GM10248 (cell line): ENCODE measurements around the gene ZBED4.

Source experiments
- CTCF ChIA-PET: fragments of 300-600 bp; sonication (Branson Sonifier 250); formaldehyde crosslinking; extraction: SDS; loops from one replicate; lab custom pipeline; 2021; ENCODE audit warnings: antibody characterized with exemption; lab: Yijun Ruan, JAX
- POLR2A ChIA-PET: fragments of 350-650 bp; sonication (Branson Sonifier 250); formaldehyde crosslinking; extraction: SDS; loops from one replicate; lab custom pipeline; 2020; ENCODE audit warnings: antibody characterized with exemption; lab: Yijun Ruan, JAX
- DNase-seq: peaks from one replicate; pipeline ENCODE4 v3.0.0; 2012; ENCODE audit errors: extremely low spot score
- CTCF ChIP-seq: IDR thresholded peaks from 2 replicates; pipeline ENCODE4 v1.5.1; 2012; ENCODE audit warnings: mild to moderate bottlenecking, low read depth; ENCODE audit errors: extremely low read depth, missing control alignments, control extremely low read depth

Gene ZBED4

GRCh38 chr22:49894322-49895054 is 40.8 kb downstream of the ZBED4 start:
- no peak for DNase-seq
- ChIA-PET POLR2A (no interaction called here), CTCF (interaction anchor here (5.1 kb wide), 1 partner anchor 13 kb away, joined by 18 read pairs; no protein-coding TSS in a partner anchor)
- no peak for TF ChIP-seq CTCF

- DNase-seq = no peak
- TF ChIP-seq CTCF = no peak
- POLR2A ChIA-PET = no interaction called here
- CTCF ChIA-PET = no interaction called here
Observed at GRCh38 chr22:49896201-49896600, 42.6 kb downstream of the ZBED4 start.

DNA sequence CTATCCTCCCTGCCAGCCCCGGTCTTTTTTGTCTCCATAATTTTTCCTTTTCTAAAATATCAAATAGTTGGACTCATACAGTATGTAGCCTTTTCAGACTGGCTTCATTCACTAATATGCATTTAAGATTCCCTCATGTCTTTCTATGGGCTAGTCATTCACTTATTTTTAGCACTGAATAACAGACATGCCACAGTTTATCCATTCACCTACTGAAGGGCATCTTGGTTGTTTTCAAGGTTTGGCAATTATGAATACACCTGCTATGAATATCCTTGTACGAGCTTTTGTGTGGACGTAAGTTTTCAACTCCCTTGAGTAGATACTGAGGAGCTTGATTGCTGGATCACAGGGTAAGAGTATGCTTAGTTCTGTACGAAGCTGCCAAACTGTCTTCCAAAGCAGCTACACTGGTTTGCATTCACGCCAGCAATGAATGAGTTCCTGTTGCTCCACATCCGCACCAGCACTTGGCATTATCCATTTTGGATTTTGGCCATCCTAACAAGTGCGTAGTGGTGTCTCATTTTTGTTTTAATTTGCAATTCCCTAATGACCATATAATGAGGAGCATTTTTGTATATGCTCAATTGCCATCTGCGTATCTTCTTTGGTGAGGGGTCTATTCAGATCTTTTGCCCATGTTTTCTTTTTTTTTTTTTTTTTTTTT is 43.5 kb downstream of the ZBED4 start:
- no peak for TF ChIP-seq CTCF
- ChIA-PET POLR2A (no interaction called here), CTCF (no interaction called here)
- DNase-seq = no peak

- POLR2A ChIA-PET = no interaction called here
- TF ChIP-seq CTCF = no peak
- CTCF ChIA-PET = no interaction called here
- DNase-seq = no peak
Observed at GRCh38 chr22:49899530-49899929, 45.9 kb downstream of the ZBED4 start.

GRCh38 chr22:49900441-49901230 is 47.0 kb downstream of the ZBED4 start:
- POLR2A ChIA-PET = no interaction called here
- CTCF ChIA-PET = no interaction called here
- TF ChIP-seq CTCF = no peak
- no peak for DNase-seq

GRCh38 chr22:49901457-49901856 is 47.8 kb downstream of the ZBED4 start:
- CTCF ChIA-PET = no interaction called here
- POLR2A ChIA-PET = no interaction called here
- TF ChIP-seq CTCF = no peak

More at GRCh38 chr22:49901457-49901856, 47.8 kb downstream of the ZBED4 start:
- DNase-seq = no peak
